OCI-LY3 (cell line): ENCODE results near the gene CENPT.

Source experiments
- EZH2phosphoT487 ChIP-seq: fragments of 200-600 bp; shearing (Covaris generic); IDR thresholded peaks from 2 replicates; pipeline ENCODE4 v1.6.1; 2018; ENCODE audit warnings: antibody characterized with exemption, mixed run types, low read depth
- TF ChIP-seq, protein P1 (sequence below): fragments of 200-600, 300-600 bp; sonication (generic); IDR thresholded peaks from 2 replicates; pipeline ENCODE4 v1.5.1; 2014; ENCODE audit warnings: antibody characterized with exemption, low read length, low read depth

DNA sequence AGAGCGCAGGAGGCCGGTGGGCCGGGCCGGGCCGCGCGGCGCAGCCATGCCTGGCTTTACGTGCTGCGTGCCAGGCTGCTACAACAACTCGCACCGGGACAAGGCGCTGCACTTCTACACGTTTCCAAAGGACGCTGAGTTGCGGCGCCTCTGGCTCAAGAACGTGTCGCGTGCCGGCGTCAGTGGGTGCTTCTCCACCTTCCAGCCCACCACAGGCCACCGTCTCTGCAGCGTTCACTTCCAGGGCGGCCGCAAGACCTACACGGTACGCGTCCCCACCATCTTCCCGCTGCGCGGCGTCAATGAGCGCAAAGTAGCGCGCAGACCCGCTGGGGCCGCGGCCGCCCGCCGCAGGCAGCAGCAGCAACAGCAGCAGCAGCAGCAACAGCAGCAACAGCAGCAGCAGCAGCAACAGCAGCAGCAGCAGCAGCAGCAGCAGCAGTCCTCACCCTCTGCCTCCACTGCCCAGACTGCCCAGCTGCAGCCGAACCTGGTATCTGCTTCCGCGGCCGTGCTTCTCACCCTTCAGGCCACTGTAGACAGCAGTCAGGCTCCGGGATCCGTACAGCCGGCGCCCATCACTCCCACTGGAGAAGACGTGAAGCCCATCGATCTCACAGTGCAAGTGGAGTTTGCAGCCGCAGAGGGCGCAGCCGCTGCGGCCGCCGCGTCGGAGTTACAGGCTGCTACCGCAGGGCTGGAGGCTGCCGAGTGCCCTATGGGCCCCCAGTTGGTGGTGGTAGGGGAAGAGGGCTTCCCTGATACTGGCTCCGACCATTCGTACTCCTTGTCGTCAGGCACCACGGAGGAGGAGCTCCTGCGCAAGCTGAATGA is 4.8 kb downstream of the CENPT start:
- TF ChIP-seq, protein P1, sequence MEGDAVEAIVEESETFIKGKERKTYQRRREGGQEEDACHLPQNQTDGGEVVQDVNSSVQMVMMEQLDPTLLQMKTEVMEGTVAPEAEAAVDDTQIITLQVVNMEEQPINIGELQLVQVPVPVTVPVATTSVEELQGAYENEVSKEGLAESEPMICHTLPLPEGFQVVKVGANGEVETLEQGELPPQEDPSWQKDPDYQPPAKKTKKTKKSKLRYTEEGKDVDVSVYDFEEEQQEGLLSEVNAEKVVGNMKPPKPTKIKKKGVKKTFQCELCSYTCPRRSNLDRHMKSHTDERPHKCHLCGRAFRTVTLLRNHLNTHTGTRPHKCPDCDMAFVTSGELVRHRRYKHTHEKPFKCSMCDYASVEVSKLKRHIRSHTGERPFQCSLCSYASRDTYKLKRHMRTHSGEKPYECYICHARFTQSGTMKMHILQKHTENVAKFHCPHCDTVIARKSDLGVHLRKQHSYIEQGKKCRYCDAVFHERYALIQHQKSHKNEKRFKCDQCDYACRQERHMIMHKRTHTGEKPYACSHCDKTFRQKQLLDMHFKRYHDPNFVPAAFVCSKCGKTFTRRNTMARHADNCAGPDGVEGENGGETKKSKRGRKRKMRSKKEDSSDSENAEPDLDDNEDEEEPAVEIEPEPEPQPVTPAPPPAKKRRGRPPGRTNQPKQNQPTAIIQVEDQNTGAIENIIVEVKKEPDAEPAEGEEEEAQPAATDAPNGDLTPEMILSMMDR: peak; percentile 7; the same call in 1 of the 2 replicates
- TF ChIP-seq EZH2phosphoT487: no peak
